Activated CD4-positive, alpha-beta T cell treated with anti-CD3 and anti-CD28 coated beads for 24 hours (primary cell): Measurements from ENCODE around the gene NMT1.

Experiments used
- DNase-seq, 2 donors: peaks; one replicate each; pipeline ENCODE4 v3.0.0-alpha.2; 2020; ENCODE audit warnings: low read depth in 2 of 2

NMT1 gene

DNA sequence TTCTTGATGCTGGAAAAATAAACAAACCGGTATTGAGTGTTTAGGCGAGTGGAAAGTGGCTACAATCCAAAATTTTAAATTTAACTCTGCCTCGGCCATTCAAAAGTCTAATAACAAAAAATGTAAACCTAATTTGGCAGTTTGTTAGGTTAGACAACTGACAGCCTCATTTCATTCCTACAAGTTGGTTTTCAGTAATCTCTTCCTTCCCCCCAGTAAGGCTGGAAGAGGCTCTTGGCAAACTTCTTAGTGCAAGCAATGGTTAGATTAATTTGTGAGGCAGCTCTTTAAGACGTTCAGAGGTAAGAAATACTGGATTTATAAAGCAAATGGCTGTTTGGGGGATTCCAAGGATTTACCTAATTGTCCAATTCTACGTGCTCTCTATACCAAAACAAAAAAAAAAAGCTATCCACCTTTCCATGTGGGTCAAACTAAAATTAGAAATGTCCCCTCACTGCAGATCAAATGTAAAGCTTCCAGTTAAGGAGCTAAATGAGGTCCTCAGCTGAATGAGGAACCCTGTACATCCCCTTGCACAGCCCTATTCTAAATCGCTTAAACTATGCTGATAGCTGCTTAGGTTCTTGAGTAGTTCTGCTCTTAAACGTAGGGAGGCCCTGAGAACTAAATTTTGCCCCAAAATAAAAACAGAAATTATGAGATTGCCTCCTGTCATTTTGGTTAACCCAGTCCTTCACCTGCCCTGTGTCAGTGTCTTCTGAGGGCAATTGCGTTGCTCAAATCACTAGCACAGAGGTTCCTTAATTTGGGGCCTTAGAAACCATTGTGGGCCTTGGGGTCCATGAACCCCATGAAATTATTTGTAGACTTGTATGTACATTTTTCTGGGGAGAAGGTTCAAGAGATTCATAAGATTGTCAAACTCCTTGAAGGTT is 90.0 kb downstream of the NMT1 start:
- DNase-seq = no peak

DNA sequence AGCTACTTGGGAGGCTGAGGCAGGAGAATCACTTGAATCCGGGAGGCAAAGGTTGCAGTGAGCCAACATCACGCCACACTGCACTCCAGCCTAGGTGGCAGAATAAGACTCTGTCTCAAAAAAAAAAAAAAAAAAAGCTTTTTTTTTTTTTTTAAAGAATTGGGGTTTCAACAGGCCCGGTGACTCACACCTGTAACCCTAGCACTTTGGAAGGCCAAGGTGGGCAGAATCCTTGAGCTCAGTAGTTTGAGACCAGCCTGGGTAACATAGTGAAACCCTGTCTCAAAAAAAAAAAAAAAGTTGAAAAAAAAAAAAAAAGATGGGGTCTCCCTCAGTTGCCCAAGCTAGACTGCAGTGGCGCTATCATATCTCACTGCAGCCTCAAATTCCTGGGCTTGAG is 93.9 kb downstream of the NMT1 start:
- DNase-seq = no peak

DNA sequence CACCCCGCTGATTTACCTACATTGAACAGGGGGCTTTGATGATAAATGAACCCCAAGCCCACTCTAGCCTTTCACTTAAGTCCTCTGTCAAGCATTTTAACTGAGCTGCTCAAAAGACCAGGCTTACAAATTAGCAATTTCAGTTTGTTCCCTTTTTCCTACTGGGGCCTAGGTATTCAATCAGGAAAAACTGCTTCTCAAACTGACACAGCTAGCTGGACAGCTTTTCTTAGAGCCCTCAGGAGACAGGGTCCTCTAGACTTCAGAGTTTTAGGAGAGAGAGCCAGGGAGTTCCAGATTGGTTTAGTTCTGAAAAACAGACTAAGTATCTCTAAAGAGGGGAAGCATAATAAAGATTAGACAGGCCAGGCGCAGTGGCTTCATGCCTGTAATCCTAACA is 94.4 kb downstream of the NMT1 start:
- DNase-seq = no peak

DNA sequence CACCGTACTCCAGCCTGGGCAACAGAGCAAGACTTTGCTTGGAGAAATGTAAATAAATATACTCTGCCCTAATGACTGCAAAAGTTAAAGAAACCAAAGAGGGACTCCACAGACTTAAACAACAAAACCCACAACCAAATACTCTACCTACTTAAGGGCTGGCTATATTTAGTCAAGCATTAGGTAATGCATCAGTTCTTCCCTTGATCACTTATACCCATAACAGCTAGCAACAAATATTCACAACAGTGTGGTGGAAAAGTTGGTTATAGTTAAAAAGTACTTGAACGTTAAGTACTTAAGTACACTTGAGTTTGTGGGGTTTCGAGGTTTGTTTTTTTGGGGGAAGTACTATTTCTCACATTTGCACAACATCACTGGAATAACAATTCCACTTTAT is 95.1 kb downstream of the NMT1 start:
- no peak for DNase-seq
